ENCODE measurements around the gene ABCB10.

Gene ABCB10

DNA sequence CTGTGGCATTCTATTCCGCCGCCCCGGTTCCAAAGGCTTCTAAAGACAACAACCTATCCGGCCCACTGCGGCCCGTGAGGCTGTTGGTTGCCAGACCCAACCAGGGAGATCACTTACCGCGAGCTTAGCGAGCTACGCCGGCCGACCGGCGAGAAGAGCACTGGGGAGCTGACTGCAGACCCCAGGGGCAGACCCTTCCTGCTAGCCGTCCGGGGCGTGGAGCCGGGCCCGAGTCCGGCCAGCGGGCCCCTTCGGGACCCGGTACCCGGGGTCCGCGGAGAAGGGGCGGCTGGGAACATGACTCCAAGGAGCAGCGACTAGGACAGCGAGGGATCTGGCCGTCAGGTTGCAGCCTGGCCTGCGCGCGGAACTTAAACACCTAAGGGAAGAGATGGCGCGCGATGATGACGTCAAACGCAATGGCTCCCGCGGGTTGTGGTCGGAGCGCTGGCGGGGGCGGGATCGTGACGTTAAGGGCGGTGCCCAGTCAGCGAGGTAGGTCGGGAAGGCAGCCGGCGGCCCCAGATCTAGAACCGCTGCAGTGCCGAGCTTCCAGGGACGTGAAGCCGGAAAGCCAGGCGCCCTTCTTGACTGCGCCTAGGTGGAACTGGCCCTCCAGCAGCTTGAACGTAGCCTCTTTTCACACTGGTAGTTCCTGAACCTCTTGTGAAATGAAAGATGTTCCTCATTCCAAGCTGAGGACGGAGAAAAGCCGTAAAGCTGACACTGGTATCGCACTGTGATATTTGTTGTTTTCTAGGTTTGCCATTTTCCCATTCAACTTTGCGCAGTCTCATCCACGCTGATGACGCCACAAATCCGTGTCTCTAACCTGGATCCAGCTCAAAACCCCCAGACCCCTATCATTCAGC lies 50.3 kb downstream of the ABCB10 start, which contains the start of gene NUP133:
TSS of gene NUP133 (minus strand) at position 391 of the 872 bp plus-strand sequence. CDS start at position 299, 92 bp downstream.
- Mint-ChIP-seq H3K4me3 (peak within 1 kb of the TSS; percentile 89 to 92 (median 91)), H3K27me3 (ENCODE audit: low read depth) (peaks cover 3% of the 10 kb centered on the region), H3K9me3 (no peaks in the 10 kb centered on the region), H3K27ac (peak within 1 kb of the TSS; percentile 99), H3K36me3 (ENCODE audit: low read depth) (peaks cover 9% of the 10 kb centered on the region), H3K4me1 (peaks cover 22% of the 10 kb centered on the region)
- TF ChIP-seq, protein P1, sequence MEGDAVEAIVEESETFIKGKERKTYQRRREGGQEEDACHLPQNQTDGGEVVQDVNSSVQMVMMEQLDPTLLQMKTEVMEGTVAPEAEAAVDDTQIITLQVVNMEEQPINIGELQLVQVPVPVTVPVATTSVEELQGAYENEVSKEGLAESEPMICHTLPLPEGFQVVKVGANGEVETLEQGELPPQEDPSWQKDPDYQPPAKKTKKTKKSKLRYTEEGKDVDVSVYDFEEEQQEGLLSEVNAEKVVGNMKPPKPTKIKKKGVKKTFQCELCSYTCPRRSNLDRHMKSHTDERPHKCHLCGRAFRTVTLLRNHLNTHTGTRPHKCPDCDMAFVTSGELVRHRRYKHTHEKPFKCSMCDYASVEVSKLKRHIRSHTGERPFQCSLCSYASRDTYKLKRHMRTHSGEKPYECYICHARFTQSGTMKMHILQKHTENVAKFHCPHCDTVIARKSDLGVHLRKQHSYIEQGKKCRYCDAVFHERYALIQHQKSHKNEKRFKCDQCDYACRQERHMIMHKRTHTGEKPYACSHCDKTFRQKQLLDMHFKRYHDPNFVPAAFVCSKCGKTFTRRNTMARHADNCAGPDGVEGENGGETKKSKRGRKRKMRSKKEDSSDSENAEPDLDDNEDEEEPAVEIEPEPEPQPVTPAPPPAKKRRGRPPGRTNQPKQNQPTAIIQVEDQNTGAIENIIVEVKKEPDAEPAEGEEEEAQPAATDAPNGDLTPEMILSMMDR (IDR thresholded peaks at IDR 0.05; ENCODE audit: unreplicated experiment in 3 of 3): no peak

DNA sequence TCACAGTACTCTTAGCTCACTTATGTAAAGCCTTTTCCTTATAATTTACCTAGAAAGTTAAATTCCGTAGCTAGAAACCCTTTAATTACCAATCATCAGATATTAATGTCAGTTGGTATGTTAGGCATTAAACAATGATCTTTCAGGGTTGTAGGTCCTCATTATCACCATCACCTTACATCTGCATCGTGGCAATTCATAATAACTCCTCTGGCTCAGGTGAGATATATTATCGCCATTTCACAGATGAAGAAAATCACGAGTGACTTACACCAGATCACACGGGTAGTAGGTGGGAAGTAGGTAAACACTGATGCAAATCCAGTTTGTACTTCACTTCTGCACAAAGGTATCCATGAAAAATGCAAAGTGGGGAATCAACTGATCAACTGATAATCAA lies 51.0 kb downstream of the ABCB10 start:
- H3K4me3 Mint-ChIP-seq: peak overlapping the region; percentile 89 to 92 (median 91)
- peak overlapping the region; percentile 99 for H3K27ac Mint-ChIP-seq
- TF ChIP-seq, protein P1 (IDR thresholded peaks at IDR 0.05; ENCODE audit: unreplicated experiment in 3 of 3): no peak
- H3K27me3 Mint-ChIP-seq (ENCODE audit: low read depth): no peaks in the 10 kb centered on the region
- no peaks in the 10 kb centered on the region for H3K9me3 Mint-ChIP-seq
- H3K36me3 Mint-ChIP-seq (ENCODE audit: low read depth): peaks cover 9% of the 10 kb centered on the region
- peaks cover 22% of the 10 kb centered on the region for H3K4me1 Mint-ChIP-seq

DNA sequence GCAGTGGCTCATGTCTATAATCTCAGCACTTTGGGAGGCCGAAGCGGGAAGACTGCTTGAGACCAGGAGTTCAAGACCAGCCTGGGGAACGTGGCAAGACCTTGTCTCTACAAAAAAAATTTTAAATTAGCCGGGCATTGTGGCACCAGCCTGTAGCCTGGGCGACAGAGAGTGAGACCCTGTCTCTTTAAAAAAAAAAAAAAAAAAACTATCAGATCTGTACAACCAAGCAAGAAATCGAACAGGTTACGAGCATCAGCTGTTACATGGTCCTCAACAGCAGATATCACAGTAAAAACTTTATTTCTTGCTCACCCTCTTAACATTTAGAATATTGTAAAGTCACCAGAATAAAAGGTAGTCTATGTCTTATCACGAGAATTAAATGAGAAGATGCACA lies 51.9 kb downstream of the ABCB10 start:
- no peaks in the 10 kb centered on the region for H3K27me3 Mint-ChIP-seq (ENCODE audit: low read depth)

DNA sequence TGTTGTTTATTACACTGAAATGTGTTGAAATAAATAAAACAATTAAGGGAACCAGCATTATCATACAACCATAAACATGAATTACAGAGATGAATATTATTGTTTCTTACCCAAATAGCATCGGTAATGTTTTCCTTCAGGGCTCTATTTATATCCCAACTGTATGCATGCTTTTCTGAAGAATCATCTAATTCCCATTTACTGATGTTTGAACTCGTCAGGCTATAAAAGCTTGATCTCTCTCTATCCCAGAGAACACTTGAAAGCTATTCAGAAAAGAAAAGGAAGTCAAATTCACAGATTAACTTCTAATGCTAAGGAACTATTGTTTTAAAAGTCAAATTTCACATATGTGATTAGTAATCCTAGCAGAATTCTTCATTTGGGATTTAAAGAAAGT lies 62.7 kb downstream of the ABCB10 start:
- TF ChIP-seq, protein P1 (IDR thresholded peaks at IDR 0.05; ENCODE audit: unreplicated experiment in 3 of 3): no peak
- H3K36me3 Mint-ChIP-seq (ENCODE audit: low read depth): peaks cover 59% of the 10 kb centered on the region
- no peaks in the 10 kb centered on the region for H3K27me3 Mint-ChIP-seq (ENCODE audit: low read depth)
- no peaks in the 10 kb centered on the region for H3K4me1 Mint-ChIP-seq
- no peaks in the 10 kb centered on the region for H3K9me3 Mint-ChIP-seq
- H3K27ac Mint-ChIP-seq: no peak overlapping the region
- no peak overlapping the region for H3K4me3 Mint-ChIP-seq

More for the DNA sequence above, 51.9 kb downstream of the ABCB10 start:
- Mint-ChIP-seq H3K4me1 (peaks cover 22% of the 10 kb centered on the region), H3K4me3 (peak overlapping the region; percentile 89 to 92 (median 91)), H3K36me3 (ENCODE audit: low read depth) (peaks cover 9% of the 10 kb centered on the region), H3K27ac (peak overlapping the region in 2 of 3 experiments; percentile 49 to 99), H3K9me3 (no peaks in the 10 kb centered on the region)
- TF ChIP-seq, protein P1 (IDR thresholded peaks at IDR 0.05; ENCODE audit: unreplicated experiment in 3 of 3): no peak

DNA sequence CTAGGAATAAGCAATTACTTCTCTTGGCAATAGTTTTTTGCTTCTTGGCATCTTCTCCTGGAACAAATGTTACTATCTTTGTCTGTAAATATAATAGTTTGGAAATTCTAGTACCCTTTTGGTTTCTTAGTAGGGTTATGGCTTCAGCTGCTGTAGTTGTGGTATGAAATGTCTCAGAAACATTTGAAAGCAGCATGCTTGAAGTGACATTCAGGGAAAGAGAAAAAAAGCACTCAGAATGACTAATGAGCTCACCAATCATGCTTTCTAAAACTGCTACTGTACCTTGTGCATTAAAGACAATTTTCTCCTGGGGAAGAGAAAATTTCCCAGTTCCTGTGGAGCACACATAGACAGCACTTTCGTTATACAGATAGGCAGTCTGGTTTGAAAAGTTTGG lies 71.3 kb downstream of the ABCB10 start:
- Mint-ChIP-seq H3K9me3 (no peaks in the 10 kb centered on the region), H3K4me1 (no peaks in the 10 kb centered on the region), H3K27me3 (ENCODE audit: low read depth) (no peaks in the 10 kb centered on the region), H3K4me3 (no peak overlapping the region), H3K36me3 (ENCODE audit: low read depth) (peaks cover 64% of the 10 kb centered on the region), H3K27ac (no peak overlapping the region)
- TF ChIP-seq, protein P1 (IDR thresholded peaks at IDR 0.05; ENCODE audit: unreplicated experiment in 3 of 3): no peak

Data from nephron (organoid).